ENCODE measurements around the gene CAPZB.

CAPZB gene

DNA sequence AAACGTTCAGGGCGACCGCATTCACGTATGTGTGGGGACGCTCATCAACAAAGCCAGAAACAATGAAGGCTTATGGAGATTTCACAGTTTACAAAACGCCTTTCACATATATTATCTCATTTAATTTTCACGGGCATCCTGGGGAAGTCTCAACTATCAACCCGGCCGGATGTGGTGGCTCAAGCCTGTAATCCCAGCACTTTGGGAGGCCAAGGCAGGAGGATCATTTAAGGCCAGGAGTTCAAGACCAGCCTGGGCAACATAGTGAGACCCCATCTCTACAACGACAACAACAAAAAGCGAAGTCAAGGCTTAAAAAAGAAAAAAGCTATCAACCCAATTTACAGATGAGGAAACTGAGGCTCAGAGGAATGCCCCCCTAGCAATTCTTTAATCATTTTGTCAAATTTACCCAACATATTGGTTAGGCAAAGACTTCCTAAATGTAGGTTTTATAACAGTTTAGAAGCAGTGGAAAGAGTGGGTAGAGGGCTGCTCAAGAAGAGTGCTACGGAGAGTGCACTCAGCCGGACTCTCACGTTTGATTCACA, 144.9 kb downstream of the CAPZB start:
- H3K27ac ChIP-seq (ENCODE audit: low read length) = no peak overlapping the region
- peaks cover 0 to 17% of the 10 kb centered on the region in 2 donors for H3K4me1 ChIP-seq (ENCODE audit: control insufficient read depth in 1 of 2, insufficient read depth in 2 of 2, low read length in 2 of 2)
- H3K36me3 ChIP-seq (ENCODE audit: control insufficient read depth in 1 of 2, insufficient read depth in 2 of 2, low read length in 2 of 2) = peaks cover 31 to 57% of the 10 kb centered on the region in 2 donors
- no peak overlapping the region for H3K4me3 ChIP-seq (ENCODE audit: low read depth in 1 of 2, low read length in 2 of 2)
- H3K9me3 ChIP-seq (ENCODE audit: control insufficient read depth in 1 of 2, low read length in 2 of 2) = no peaks in the 10 kb centered on the region
- no peaks in the 10 kb centered on the region for H3K27me3 ChIP-seq (ENCODE audit: low read depth, low read length)

DNA sequence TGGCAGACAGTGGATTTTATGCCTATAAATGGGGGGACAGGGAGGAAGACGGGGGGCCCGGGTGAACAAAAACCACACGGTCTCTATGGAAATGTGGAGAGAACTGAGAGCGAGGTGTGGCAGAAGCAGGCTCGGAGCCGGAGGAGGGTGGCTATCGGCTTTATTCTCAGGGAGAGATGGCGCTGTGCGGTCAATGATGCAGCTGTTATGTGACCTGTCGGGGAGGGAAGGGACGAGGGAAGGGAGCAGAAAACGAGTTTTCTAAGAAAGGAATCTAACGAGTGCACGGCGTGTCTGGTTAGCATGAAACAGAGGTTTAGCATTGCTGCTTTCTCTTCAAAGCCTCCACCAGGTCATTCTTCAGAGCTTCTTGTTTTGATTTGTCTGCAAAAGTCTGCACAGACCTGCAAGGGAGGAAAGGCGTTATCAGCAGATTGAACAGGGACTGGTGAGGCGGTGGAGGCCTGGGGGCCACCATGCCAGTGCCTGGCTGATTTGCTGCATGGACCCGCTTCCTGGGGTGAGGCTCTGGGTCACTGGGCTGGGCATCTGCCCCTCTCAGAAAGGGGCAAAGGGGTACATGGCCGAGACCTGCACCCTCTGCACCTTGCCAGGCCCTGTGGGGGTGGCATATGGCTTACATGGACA, 146.0 kb downstream of the CAPZB start:
- Histone ChIP-seq H3K4me3 (ENCODE audit: low read depth in 1 of 2, low read length in 2 of 2) (no peak overlapping the region), H3K27me3 (ENCODE audit: low read depth, low read length) (no peaks in the 10 kb centered on the region), H3K36me3 (ENCODE audit: control insufficient read depth in 1 of 2, insufficient read depth in 2 of 2, low read length in 2 of 2) (peaks cover 24 to 46% of the 10 kb centered on the region in 2 donors), H3K4me1 (ENCODE audit: control insufficient read depth in 1 of 2, insufficient read depth in 2 of 2, low read length in 2 of 2) (peaks cover 0 to 10% of the 10 kb centered on the region in 2 donors), H3K9me3 (ENCODE audit: control insufficient read depth in 1 of 2, low read length in 2 of 2) (no peaks in the 10 kb centered on the region), H3K27ac (ENCODE audit: low read length) (no peak overlapping the region)

DNA sequence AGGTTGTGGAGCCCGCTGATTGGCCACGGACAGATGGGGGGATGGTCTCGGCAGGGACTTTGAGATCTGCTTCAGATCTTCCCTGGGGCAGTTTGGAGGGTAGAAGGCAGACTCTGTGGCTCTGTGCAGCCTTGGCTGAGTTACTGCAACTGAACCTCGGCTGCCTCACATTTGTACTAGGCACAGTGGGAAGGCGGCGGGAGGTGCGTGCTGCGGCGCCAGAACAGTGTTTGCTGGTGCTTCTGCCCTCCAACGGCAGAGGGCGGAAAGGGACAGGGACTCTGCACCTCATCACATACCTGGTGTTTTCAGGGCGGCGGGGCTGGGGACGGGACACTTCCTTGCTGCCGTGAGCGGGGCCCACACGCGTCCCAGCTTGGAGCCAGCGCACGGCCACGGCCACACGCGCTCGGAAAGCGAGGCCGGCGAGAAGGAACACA, 147.0 kb downstream of the CAPZB start:
- Histone ChIP-seq H3K27me3 (ENCODE audit: low read depth, low read length) (no peaks in the 10 kb centered on the region), H3K27ac (ENCODE audit: low read length) (no peak overlapping the region), H3K4me3 (ENCODE audit: low read depth in 1 of 2, low read length in 2 of 2) (no peak overlapping the region), H3K4me1 (ENCODE audit: control insufficient read depth in 1 of 2, insufficient read depth in 2 of 2, low read length in 2 of 2) (peaks cover 0 to 4% of the 10 kb centered on the region in 2 donors), H3K9me3 (ENCODE audit: control insufficient read depth in 1 of 2, low read length in 2 of 2) (no peaks in the 10 kb centered on the region), H3K36me3 (ENCODE audit: control insufficient read depth in 1 of 2, insufficient read depth in 2 of 2, low read length in 2 of 2) (peaks cover 24 to 36% of the 10 kb centered on the region in 2 donors)

DNA sequence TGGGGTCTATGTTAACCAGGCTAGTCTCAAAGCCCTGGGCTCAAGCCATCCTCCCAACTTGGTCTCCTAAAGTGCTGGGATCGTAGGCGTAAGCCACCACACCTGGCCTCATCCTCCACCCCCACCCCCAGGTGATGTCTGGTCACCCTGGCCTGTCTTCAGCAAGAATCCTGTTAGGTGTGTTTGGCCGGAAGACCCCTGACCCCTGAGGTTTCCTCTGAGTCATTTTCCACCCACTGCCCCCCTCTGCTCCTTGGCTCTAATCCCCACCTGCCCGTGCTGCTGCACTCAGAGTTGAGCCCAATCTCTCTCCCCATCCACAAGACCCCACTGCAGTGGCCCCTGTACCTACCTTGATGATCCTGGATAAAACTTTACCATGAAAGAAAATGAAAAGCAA, 148.1 kb downstream of the CAPZB start:
- Histone ChIP-seq H3K27me3 (ENCODE audit: low read depth, low read length) (no peaks in the 10 kb centered on the region), H3K4me3 (ENCODE audit: low read depth in 1 of 2, low read length in 2 of 2) (no peak overlapping the region), H3K9me3 (ENCODE audit: control insufficient read depth in 1 of 2, low read length in 2 of 2) (no peaks in the 10 kb centered on the region), H3K36me3 (ENCODE audit: control insufficient read depth in 1 of 2, insufficient read depth in 2 of 2, low read length in 2 of 2) (peaks cover 19 to 31% of the 10 kb centered on the region in 2 donors), H3K4me1 (ENCODE audit: control insufficient read depth in 1 of 2, insufficient read depth in 2 of 2, low read length in 2 of 2) (peaks cover 0 to 4% of the 10 kb centered on the region in 2 donors), H3K27ac (ENCODE audit: low read length) (no peak overlapping the region)

DNA sequence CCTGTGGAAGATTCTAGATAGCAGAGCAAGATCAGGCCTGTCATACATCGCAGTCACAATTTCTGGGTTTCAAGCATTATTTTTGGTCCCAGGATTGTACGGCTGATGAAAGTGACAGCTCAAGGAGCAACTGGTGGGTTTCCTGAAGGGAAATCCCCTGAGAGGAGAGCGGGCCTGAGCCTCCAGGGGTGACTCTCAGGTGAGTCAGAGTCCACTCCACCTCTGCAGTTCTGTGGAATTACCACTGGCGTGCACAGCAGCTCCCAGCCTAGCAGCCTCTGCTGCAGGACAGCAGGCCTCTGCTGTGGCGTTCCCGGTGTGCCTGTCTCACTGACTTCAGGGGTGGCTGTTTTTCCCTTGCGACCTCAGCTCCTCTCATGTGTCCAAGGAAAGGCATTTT, 148.8 kb downstream of the CAPZB start:
- Histone ChIP-seq H3K27me3 (ENCODE audit: low read depth, low read length) (no peaks in the 10 kb centered on the region), H3K4me3 (ENCODE audit: low read depth in 1 of 2, low read length in 2 of 2) (no peak overlapping the region), H3K4me1 (ENCODE audit: control insufficient read depth in 1 of 2, insufficient read depth in 2 of 2, low read length in 2 of 2) (peaks cover 0 to under 1% of the 10 kb centered on the region in 2 donors), H3K36me3 (ENCODE audit: control insufficient read depth in 1 of 2, insufficient read depth in 2 of 2, low read length in 2 of 2) (peaks cover 19 to 33% of the 10 kb centered on the region in 2 donors), H3K9me3 (ENCODE audit: control insufficient read depth in 1 of 2, low read length in 2 of 2) (no peaks in the 10 kb centered on the region), H3K27ac (ENCODE audit: low read length) (no peak overlapping the region)

DNA sequence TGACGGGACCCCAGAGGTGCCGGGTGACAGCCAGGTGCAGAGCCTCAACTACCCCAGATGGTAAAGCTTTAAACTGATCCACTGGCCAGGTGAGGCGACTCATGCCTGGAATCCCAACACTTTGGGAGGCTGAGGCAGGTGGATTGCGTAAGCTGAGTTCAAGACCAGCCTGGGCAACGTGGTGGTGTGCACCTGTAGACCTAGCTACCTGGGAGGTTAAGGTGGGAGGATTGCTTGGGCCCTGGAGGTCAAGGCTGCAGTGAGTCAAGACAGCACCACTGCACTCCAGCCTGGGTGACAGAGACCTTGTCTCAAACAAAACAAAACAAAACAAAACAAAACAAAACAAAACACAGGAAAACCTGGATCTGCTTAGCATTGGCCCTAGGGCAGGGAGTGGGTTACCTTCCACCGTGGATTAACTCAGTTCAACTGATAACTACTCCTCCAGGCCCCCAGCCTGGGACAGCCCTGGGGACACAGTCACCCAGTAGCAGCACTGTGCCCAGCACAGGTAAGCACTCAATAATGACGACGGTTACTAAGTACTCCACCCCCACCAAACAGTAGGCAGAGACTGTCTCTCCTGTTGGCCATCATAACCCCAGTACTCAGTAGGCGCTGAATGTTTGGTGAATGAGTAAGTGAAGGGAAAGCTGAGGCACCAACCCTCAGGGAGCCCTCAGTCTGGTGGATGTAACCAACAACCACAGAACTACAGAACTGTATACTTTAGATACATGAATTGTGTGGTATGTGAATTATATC, 151.6 kb downstream of the CAPZB start:
- Histone ChIP-seq H3K4me1 (ENCODE audit: control insufficient read depth in 1 of 2, insufficient read depth in 2 of 2, low read length in 2 of 2) (no peaks in the 10 kb centered on the region), H3K27ac (ENCODE audit: low read length) (no peak overlapping the region), H3K9me3 (ENCODE audit: control insufficient read depth in 1 of 2, low read length in 2 of 2) (no peaks in the 10 kb centered on the region), H3K36me3 (ENCODE audit: control insufficient read depth in 1 of 2, insufficient read depth in 2 of 2, low read length in 2 of 2) (peaks cover 6 to 31% of the 10 kb centered on the region in 2 donors), H3K27me3 (ENCODE audit: low read depth, low read length) (no peaks in the 10 kb centered on the region), H3K4me3 (ENCODE audit: low read depth in 1 of 2, low read length in 2 of 2) (no peak overlapping the region)

DNA sequence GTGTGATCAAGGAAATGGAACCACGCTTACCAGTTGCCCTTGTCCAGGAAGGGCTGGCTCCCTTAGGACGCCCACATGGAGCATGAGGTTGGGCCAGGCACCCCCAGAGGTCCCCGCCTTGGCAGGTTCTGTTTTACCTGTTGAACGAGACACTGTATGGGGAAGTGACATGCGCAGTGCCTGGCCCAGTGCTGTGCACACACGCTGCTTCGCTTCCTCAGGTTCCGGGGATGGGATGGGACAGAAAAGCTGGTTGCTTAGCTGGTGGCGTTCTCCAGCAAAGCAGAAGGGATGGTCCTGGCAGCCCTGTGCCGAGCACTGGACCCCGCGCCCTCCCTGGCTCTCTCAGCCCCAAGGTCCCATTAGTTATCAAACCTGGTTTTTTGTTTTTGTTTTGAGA, 152.5 kb downstream of the CAPZB start:
- H3K9me3 ChIP-seq (ENCODE audit: control insufficient read depth in 1 of 2, low read length in 2 of 2) = no peaks in the 10 kb centered on the region
- no peak overlapping the region for H3K4me3 ChIP-seq (ENCODE audit: low read depth in 1 of 2, low read length in 2 of 2)
- peaks cover 9 to 32% of the 10 kb centered on the region in 2 donors for H3K36me3 ChIP-seq (ENCODE audit: control insufficient read depth in 1 of 2, insufficient read depth in 2 of 2, low read length in 2 of 2)
- H3K27me3 ChIP-seq (ENCODE audit: low read depth, low read length) = no peaks in the 10 kb centered on the region
- no peak overlapping the region for H3K27ac ChIP-seq (ENCODE audit: low read length)
- no peaks in the 10 kb centered on the region for H3K4me1 ChIP-seq (ENCODE audit: control insufficient read depth in 1 of 2, insufficient read depth in 2 of 2, low read length in 2 of 2)

DNA sequence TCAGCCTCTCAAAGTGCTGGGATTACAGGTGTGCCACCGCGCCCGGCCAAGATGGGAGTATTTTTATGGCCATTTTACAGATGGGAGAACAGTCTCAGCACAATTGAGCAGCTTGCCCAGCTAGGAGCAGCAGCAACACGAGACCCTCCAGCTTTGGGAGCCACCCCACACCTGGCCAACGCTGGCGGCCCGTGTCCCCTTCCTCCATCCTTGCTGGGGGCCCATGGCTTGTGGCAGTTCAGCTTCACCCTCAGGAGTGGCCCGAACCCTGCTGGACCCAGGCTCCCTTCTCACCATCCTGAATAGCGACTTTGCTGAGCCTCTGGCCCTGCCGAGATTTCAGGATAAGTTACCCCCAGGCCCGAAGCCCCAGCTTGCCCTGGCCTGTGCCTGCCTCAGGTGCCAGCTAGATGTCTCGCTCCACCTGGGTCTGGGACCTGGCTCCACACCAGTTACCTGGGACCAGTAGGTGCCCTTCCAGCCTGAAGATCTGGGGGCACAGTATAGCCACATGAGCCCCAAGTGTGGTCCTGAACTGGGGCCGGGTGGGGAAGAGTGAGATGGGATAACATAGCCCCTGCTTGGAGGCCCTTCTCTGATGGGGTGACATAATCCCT, 154.0 kb downstream of the CAPZB start:
- H3K4me1 ChIP-seq (ENCODE audit: control insufficient read depth in 1 of 2, insufficient read depth in 2 of 2, low read length in 2 of 2) = no peaks in the 10 kb centered on the region
- peaks cover 13 to 43% of the 10 kb centered on the region in 2 donors for H3K36me3 ChIP-seq (ENCODE audit: control insufficient read depth in 1 of 2, insufficient read depth in 2 of 2, low read length in 2 of 2)
- no peaks in the 10 kb centered on the region for H3K9me3 ChIP-seq (ENCODE audit: control insufficient read depth in 1 of 2, low read length in 2 of 2)
- no peaks in the 10 kb centered on the region for H3K27me3 ChIP-seq (ENCODE audit: low read depth, low read length)
- H3K27ac ChIP-seq (ENCODE audit: low read length) = no peak overlapping the region
- H3K4me3 ChIP-seq (ENCODE audit: low read depth in 1 of 2, low read length in 2 of 2) = no peak overlapping the region

DNA sequence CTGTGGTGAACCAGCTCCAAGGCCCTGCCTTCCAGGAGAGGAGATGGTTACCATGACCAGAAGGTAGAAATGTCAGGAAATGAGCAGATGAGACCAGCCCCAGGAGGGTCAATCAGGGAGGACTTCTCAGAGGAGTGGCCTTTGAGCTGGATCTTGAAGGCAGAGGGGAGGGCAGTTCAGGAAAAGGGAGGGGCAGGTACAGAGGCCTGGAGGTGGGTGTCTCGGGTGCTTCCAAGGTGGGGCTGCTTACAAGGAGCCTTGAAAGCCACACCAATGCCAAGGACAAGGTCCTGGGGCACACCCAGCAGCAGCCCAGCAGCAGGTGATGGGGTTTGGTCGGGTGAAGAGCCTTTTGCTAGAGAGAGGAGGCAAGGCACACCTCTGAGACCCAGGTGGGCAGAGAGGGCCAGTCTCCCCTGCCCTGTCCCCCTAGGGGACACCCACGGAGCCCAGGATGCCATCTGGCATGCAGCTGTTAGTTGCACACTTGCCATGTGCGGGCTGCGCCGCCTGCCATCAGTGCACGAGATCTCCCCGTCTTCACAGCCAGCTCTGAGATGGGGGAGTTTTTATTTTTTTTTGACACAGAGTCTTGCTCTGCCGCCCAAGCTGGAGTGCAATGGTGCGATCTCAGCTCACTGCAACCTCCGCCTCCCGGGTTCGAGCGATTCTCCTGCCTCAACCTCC, 154.7 kb downstream of the CAPZB start:
- Histone ChIP-seq H3K9me3 (ENCODE audit: control insufficient read depth in 1 of 2, low read length in 2 of 2) (no peaks in the 10 kb centered on the region), H3K36me3 (ENCODE audit: control insufficient read depth in 1 of 2, insufficient read depth in 2 of 2, low read length in 2 of 2) (peaks cover 17 to 51% of the 10 kb centered on the region in 2 donors), H3K27me3 (ENCODE audit: low read depth, low read length) (no peaks in the 10 kb centered on the region), H3K4me3 (ENCODE audit: low read depth in 1 of 2, low read length in 2 of 2) (no peak overlapping the region), H3K27ac (ENCODE audit: low read length) (no peak overlapping the region), H3K4me1 (ENCODE audit: control insufficient read depth in 1 of 2, insufficient read depth in 2 of 2, low read length in 2 of 2) (no peaks in the 10 kb centered on the region)

DNA sequence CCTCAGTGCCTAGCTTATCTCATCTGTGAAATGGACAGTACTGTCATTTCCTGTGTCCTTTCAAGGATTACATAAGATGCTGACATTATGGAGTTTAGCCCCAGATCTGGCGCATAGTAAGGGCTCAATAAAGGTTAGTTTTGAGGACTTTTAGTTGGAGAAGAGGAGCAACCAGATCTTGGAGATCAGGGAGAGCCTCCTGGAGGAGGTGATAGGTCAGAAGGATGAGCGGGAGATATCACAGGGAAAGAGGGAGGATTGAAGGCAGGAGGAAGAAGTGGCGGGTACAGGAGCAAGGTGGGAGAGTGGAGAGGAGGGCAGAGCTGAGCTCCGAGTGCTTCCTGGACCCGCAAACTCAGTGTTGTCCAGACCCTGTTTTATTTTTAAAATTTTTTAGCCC, 155.7 kb downstream of the CAPZB start:
- H3K9me3 ChIP-seq (ENCODE audit: control insufficient read depth in 1 of 2, low read length in 2 of 2) = no peaks in the 10 kb centered on the region
- H3K36me3 ChIP-seq (ENCODE audit: control insufficient read depth in 1 of 2, insufficient read depth in 2 of 2, low read length in 2 of 2) = peaks cover 18 to 61% of the 10 kb centered on the region in 2 donors
- no peaks in the 10 kb centered on the region for H3K4me1 ChIP-seq (ENCODE audit: control insufficient read depth in 1 of 2, insufficient read depth in 2 of 2, low read length in 2 of 2)
- no peak overlapping the region for H3K4me3 ChIP-seq (ENCODE audit: low read depth in 1 of 2, low read length in 2 of 2)
- H3K27me3 ChIP-seq (ENCODE audit: low read depth, low read length) = no peaks in the 10 kb centered on the region
- H3K27ac ChIP-seq (ENCODE audit: low read length) = no peak overlapping the region

DNA sequence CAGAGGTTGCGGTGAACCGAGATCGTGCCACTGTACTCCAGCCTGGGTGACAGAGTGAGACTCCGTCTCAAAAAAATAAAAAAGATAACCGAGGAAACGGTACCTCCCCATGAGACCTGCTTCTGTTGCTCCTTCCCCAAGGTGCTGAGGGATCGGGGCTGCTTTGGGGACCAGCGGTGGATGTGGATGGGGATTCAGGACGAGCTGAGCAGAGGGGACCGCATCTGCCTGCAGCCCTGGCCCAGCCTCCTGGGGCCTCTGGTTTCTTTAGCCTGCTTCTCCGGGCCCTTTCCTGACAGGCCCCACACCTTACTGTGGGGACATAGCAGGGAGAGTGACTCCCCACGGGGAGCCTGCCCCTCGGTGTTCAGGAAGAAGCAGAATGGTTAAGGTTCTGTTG, 156.2 kb downstream of the CAPZB start:
- no peaks in the 10 kb centered on the region for H3K27me3 ChIP-seq (ENCODE audit: low read depth, low read length)
- H3K4me1 ChIP-seq (ENCODE audit: control insufficient read depth in 1 of 2, insufficient read depth in 2 of 2, low read length in 2 of 2) = no peaks in the 10 kb centered on the region
- no peak overlapping the region for H3K27ac ChIP-seq (ENCODE audit: low read length)
- peaks cover 19 to 65% of the 10 kb centered on the region in 2 donors for H3K36me3 ChIP-seq (ENCODE audit: control insufficient read depth in 1 of 2, insufficient read depth in 2 of 2, low read length in 2 of 2)
- H3K9me3 ChIP-seq (ENCODE audit: control insufficient read depth in 1 of 2, low read length in 2 of 2) = no peaks in the 10 kb centered on the region
- H3K4me3 ChIP-seq (ENCODE audit: low read depth in 1 of 2, low read length in 2 of 2) = no peak overlapping the region

All from muscle layer of duodenum (tissue), 2 donors.